Measurements from ENCODE around the gene KDM4B. TPM values are rescaled to one million over a fixed set of nuclear protein-coding genes. Genes with fewer than 3 reads are reported as not detected.

Gene KDM4B
- total and polyA plus RNA-seq, 10 of the 15 experiments (the other 5 are each of a cell fraction or from before 2014, with no cell fraction given): 0.47 to 49.6 (median 16.2) TPM

DNA sequence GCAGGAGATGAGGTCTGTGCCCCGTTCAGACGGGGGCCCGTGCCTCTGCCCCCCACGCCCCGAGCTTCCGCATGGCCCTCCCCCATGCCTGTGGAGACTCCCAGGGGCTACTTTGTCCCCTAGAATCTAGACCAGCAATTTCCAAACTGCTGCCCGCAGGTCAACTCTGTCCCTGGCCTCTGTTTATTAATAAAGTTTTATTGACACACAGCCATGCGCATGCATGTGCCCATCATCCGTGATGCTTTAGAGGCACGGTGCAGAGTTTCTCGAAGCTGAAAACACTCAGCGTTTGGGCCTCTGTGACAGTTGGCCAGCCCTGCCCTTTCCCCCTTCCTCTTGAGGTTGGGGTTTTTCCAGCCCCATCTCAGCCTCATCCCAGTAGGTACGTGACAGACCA lies 140.0 kb downstream of the KDM4B start:
- Histone ChIP-seq H3K4me1 (ENCODE audit: control insufficient read depth, insufficient read depth, low read length) (no peaks in the 10 kb centered on the region), H3K4me3 (no peak overlapping the region)

More for the DNA sequence above, 140.0 kb downstream of the KDM4B start:
- H3K79me2 ChIP-seq (ENCODE audit: control insufficient read depth, insufficient read depth, low read length): no peaks in the 10 kb centered on the region
- ATAC-seq: no peak
- TF ChIP-seq, protein P1, sequence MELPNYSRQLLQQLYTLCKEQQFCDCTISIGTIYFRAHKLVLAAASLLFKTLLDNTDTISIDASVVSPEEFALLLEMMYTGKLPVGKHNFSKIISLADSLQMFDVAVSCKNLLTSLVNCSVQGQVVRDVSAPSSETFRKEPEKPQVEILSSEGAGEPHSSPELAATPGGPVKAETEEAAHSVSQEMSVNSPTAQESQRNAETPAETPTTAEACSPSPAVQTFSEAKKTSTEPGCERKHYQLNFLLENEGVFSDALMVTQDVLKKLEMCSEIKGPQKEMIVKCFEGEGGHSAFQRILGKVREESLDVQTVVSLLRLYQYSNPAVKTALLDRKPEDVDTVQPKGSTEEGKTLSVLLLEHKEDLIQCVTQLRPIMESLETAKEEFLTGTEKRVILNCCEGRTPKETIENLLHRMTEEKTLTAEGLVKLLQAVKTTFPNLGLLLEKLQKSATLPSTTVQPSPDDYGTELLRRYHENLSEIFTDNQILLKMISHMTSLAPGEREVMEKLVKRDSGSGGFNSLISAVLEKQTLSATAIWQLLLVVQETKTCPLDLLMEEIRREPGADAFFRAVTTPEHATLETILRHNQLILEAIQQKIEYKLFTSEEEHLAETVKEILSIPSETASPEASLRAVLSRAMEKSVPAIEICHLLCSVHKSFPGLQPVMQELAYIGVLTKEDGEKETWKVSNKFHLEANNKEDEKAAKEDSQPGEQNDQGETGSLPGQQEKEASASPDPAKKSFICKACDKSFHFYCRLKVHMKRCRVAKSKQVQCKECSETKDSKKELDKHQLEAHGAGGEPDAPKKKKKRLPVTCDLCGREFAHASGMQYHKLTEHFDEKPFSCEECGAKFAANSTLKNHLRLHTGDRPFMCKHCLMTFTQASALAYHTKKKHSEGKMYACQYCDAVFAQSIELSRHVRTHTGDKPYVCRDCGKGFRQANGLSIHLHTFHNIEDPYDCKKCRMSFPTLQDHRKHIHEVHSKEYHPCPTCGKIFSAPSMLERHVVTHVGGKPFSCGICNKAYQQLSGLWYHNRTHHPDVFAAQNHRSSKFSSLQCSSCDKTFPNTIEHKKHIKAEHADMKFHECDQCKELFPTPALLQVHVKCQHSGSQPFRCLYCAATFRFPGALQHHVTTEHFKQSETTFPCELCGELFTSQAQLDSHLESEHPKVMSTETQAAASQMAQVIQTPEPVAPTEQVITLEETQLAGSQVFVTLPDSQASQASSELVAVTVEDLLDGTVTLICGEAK (IDR thresholded peaks at IDR 0.05; ENCODE audit: borderline replicate concordance): peak; percentile 81
- no peak for TF ChIP-seq MYC (IDR thresholded peaks at IDR 0.05; ENCODE audit: insufficient read depth, insufficient read length, insufficient replicate concordance, low read length, severe bottlenecking)
- ChIA-PET CTCF (no interaction called here), SMC1A (ENCODE audit: uncharacterized antibody, unreplicated experiment) (no interaction called here), POLR2A (no interaction called here), RAD21 (ENCODE audit: unreplicated experiment) (no interaction called here)
- H3K9me3 ChIP-seq (replicated peaks; ENCODE audit: control insufficient read depth, insufficient read depth, low read length): no peaks in the 10 kb centered on the region
- H3K27ac ChIP-seq (ENCODE audit: control insufficient read depth, insufficient read depth): no peak overlapping the region
- DNase-seq (ENCODE audit: low read depth, low spot score): no peak
- over 99% methylated on average over 10 of the region's 13 CpGs for WGBS (ENCODE audit: insufficient coverage, insufficient replicate concordance, low lambda C conversion rate, missing lambda C conversion rate)
- no peak overlapping the region for H3K9ac ChIP-seq (ENCODE audit: control insufficient read depth, insufficient read depth, low read length)
- no peak overlapping the region for H2AFZ ChIP-seq (ENCODE audit: control insufficient read depth, low read depth, low read length)
- H4K20me1 ChIP-seq (ENCODE audit: control insufficient read depth, insufficient read depth): no peaks in the 10 kb centered on the region
- no TSS peak for BruUV-seq (replicated peaks)
- no peak overlapping the region for H3K4me2 ChIP-seq (ENCODE audit: control insufficient read depth, insufficient read depth)
- H3K36me3 ChIP-seq (ENCODE audit: control insufficient read depth in 2 of 2, insufficient read depth in 2 of 2, low read length in 1 of 2): peaks cover 1 to 7% of the 10 kb centered on the region in 2 experiments; a peak in 3 of 4 replicates
- no peak for FAIRE-seq
- in situ Hi-C loops (cut with MboI): no loop called here
- H3K27me3 ChIP-seq (replicated peaks in 1 of 2; ENCODE audit: control insufficient read depth in 2 of 2, insufficient read depth in 2 of 2, low read length in 1 of 2): no peaks in the 10 kb centered on the region
- intact Hi-C loops (cut with micrococcal nuclease; ENCODE audit: unreplicated experiment): no loop called here

Data from GM12878 (cell line).